NCI-H69 (cell line): ENCODE measurements around the gene ITGAL.
A peak's percentile ranks its signal among the peaks of the same experiment; 100 is the strongest.
"Not testable (repeated sequence)": the region's sequence is repeated elsewhere in the genome, so short reads cannot be mapped to it uniquely, and the experiment has no call there.

ENCODE experiments used
- DNase-seq: peaks from one replicate; lab custom pipeline; 2025; lab: John Stamatoyannopoulos, UW

ITGAL gene

GRCh38 chr16:30457743-30458560, 14.6 kb upstream of the ITGAL start:
- no peak for DNase-seq

- DNase-seq: no peak
Measured at GRCh38 chr16:30458561-30459394, 13.8 kb upstream of the ITGAL start.

GRCh38 chr16:30459456-30459855, 13.1 kb upstream of the ITGAL start:
- DNase-seq: no peak

- not testable (repeated sequence) for DNase-seq
Measured at GRCh38 chr16:30461426-30461825, 11.1 kb upstream of the ITGAL start.

- no peak for DNase-seq
Measured at GRCh38 chr16:30464078-30464477, 8.5 kb upstream of the ITGAL start.

DNA sequence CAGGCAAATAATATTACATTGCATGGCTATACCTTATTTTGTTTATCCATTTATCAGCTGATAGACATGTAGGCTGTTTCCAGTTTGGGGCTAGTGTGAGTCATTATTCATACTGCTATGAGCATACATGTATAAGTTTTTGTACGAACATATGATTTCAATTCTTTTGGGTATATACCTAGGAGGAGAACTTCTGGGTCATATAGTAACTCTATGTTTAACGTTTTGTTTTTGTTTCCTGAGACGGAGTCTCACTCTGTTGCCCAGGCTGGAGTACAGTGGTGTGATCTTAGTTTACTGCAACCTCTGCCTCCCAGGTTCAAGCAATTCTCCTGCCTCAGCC, 2.4 kb upstream of the ITGAL start:
- no peak for DNase-seq

DNA sequence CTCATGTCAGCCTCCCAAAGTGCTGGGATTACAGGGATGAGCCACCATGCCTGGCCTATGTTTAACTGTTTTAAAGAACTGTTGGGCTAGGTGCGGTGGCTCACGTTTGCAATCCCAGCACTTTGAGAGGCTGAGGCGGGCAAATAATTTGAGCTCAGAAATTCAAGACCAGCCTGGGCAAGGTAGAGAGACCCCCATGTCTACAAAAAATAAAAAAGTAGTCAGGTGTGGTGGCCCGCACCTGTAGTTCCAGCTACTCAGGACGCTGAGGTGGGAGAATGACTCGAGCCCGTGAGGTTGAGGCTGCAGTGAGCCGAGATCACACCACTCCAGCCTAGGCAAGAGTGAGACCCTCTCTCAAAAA, 1.9 kb upstream of the ITGAL start:
- no peak for DNase-seq

DNA sequence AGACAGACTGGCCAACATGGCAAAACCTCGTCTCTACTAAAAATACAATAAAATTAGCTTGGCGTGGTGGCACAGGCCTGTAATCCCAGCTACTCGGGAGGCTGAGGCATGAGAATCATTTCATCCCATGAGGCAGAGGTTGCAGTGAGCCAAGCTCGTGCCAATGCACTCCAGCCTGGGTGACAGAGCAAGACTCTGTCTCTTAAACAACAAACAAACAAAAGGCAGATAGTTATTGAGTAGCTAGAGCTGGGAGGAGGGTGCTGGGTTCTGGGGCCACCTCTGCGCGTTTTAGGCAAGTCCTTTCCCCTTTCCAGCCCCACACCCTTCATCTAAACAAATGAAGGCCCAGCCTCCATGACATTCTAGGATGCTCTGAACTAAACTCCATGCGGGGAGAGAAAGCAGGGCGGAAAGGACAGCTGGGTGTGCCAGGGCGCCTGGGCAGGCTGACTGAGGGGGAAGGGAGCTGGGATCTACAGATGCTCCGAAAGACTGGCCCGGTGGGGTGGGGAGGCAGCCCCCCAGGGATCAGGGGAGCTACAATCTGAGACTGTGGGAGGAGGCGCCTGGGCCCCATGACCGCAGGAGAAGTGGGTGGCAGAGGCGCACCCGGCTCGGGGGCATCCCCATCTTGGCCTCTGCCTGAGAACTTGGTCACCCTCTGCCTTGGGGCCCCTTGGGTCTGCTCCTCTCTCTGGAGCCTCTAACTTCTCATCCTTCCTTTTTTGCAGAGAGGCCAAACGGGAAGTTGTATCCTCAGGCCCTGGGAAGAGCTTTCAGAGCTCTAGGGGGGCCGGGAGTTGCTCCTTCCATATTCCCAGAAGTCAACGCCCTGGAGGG, 910 bp downstream of the ITGAL start:
- no peak for DNase-seq

DNA sequence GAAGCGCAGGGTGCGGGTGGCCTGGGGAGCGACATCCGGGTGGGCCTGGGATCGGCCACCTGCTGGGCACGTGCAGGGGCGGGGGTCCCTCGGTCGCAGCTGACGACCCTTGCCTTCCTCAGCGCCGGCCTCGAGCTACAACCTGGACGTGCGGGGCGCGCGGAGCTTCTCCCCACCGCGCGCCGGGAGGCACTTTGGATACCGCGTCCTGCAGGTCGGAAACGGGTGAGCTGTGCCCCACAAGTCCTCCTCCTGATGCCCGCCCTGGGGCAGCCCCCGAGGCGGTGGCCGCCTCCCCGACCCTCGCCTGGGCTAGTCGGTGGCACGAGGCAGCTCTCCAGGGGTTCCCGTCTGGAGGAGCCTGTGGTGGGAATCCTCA, 1.5 kb downstream of the ITGAL start:
- no peak for DNase-seq

DNA sequence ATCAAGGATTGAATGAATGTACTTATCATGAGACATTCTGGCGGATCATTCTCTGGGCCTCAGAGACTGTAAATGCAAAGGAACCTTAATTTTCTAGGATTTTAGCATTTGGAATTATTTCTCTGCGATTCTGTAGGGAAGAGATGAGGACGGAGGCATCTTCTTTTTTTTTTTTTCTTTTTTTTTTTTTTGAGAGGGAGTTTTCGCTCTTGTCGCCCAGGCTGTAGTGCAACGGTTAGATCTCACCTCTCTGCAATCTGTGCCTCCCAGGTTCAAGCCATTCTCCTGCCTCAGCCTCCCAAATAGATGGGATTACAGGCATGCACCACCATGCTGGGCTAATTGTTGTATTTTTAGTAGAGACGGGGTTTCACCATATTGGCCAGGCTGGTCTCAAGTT, 2.1 kb downstream of the ITGAL start:
- DNase-seq: no peak

- no peak for DNase-seq
Measured at GRCh38 chr16:30476991-30477390, 4.4 kb downstream of the ITGAL start.

DNA sequence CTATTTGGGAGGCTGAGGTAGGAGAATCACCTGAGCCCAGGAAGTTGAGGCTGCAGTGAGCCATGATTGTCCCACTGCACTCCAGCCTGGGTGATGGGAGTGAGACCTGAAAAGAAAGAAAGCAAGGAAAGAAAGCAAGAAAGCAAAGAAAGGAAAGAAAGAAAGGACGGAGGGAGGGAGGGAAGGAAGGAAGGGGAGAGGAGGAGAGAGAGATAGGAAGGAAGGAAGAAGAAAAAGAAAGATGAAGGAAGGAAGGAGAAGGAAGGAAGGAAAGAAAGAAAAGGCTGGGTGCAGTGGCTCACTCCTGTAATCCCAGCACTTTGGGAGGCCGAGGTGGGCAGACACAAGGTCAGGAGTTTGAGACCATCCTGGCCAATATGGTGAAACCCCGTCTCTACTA, 5.2 kb downstream of the ITGAL start:
- not testable (repeated sequence) for DNase-seq

DNA sequence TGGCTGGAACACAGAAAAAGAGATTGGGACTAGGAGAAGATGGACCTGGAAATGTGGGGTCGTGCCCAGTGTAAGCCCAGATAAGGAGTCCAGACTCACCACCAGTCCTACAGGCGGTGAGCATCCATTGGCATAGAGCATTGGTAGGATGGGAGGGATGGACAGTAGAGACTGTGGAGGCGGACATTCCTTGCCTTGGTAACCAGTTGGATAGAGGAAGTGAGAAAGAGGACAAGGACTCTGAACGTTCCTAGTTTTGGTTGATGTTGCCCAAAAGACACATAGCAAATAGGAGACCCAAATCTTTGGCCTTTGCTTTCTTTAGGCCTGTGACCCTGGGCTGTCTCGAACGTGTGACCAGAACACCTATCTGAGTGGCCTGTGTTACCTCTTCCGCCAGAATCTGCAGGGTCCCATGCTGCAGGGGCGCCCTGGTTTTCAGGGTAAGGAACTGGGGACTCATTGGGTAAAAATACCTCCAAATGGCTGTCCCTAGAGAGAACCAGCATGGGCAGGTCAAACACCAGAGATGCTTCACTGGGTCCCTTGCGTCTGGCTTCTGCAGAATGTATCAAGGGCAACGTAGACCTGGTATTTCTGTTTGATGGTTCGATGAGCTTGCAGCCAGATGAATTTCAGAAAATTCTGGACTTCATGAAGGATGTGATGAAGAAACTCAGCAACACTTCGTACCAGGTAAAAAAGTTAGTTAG, 6.4 kb downstream of the ITGAL start:
- DNase-seq: no peak

DNA sequence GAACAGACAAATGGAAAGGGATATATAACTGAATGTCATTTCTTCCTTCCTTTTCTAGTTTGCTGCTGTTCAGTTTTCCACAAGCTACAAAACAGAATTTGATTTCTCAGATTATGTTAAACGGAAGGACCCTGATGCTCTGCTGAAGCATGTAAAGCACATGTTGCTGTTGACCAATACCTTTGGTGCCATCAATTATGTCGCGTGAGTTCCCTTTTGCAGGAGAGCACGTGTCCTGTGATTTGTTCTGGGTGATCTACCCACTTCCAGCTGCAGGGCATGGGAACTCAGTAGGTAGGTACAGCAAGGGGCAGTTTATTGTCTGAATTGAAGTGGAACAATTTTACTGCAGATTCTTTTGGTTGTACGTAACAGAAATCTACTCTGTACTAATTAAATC, 8.8 kb downstream of the ITGAL start:
- no peak for DNase-seq

DNA sequence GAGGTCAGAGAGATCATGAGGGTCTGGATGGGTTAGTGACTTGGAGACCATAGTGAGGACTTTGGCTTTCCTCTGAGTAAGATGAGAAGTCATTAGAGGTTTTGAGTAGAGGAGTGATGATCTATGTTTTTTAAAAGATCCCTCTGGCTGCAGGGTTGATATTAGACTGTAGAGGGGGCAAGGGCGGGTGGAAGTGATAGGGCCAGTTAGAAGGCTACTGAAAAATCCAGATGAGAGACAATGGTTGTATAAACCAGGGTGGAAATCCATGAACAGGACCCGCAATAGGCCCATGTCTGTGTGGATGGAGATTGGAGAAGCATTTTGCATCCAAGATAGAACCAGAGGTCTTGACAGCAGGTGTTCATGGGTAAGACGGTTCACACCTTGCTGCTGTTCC, 9.8 kb downstream of the ITGAL start:
- DNase-seq: no peak

DNA sequence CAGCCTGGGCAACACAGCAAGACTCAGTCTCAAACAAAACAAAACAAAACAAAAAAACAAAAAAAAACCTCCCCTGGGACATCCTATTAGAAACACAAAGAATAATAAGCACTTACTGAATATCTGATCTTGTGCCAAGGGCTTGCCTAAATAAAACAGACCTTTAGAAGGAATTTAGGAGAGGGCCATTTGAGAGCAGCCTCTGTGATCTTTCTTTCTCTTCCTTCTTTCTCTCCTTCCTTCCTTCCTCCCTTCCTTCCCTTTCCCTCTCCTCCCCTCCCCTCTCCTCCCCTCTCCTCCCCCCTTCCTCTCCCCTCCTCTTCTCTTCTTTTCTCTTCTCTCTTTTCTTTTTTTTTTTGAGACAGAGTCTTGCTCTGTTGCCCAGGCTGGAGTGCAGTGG, 12.3 kb downstream of the ITGAL start:
- peak; percentile 20 for DNase-seq

DNA sequence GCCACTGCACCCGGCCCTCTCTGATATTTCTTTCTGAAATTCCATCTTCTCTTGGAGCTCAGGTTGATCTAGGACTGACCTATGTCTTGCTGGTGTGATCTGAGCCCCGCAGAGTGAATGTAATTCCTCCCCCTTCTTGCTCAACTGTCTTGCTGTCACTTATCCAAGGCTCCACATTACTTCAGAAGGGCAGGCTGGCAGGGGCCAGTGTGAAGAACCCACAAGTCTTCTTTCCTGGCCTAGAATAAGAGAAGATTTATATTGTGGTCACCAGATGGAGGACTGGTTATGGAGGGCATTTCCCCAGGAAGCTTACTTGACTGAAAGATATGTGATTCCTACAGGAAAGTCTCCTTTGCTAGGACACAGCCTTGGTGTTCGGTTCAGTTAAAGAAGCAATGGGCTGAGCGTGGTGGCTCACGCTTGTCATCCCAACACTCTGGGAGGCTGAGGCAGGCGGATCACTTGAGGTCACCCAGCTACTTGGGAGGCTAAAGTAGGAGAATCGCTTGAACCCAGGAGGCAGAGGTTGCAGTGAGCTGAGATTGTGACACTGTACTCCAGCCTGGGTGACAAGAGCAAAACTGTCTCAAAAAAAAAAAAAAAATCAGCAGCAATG, 13.4 kb downstream of the ITGAL start:
- no peak for DNase-seq

GRCh38 chr16:30488764-30489605, 16.4 kb downstream of the ITGAL start:
- peak; percentile 31 for DNase-seq

DNA sequence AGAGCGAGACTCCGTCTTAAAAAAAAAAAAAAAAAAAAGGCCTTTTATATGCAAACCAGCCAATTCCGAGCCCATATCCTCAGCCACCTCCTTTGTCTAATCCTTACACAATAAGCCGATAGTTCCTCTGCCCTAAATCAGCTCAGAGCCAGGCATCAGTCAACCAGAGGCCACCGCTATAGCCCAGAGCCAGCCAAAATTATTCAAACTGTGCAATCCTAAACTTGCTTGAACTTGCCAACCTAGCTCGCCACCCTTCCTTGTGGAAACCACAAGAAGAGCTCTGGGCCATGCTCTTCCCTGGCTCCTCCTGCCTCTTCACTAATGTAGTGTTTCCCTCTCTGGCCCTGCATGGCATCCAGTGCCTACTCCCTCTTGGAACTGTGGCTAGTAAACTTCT, 17.7 kb downstream of the ITGAL start:
- no peak for DNase-seq

- no peak for DNase-seq
Measured at GRCh38 chr16:30491229-30491628, 18.7 kb downstream of the ITGAL start.
